ENCODE data around the gene SH3BP5.

The SH3BP5 gene

GRCh38 chr3:15205934-15206661, 126.3 kb downstream of the SH3BP5 start, which contains the start of gene CAPN7:
Gene CAPN7 (plus strand): TSS chr3:15206246. CDS start chr3:15206496, 250 bp downstream.
- no peak; the same call in 1 of the 2 replicates for TF ChIP-seq MYC (IDR thresholded peaks at IDR 0.05; ENCODE audit: low read depth, low read length)
- TF ChIP-seq CTCF (IDR thresholded peaks at IDR 0.05; ENCODE audit: low read depth, low read length) = peak; percentile 30
- TF ChIP-seq POLR2A (IDR thresholded peaks at IDR 0.05; ENCODE audit: extremely low read depth, insufficient read length) = peak; percentile 57
- TF ChIP-seq, protein P1, sequence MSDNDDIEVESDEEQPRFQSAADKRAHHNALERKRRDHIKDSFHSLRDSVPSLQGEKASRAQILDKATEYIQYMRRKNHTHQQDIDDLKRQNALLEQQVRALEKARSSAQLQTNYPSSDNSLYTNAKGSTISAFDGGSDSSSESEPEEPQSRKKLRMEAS (IDR thresholded peaks at IDR 0.05; ENCODE audit: low read depth, low read length) = peak; percentile 95
- H3K4me3 ChIP-seq (ENCODE audit: low read depth, low read length) = peak within 1 kb of the TSS; percentile 94
- peak; percentile 93 for DNase-seq (ENCODE audit: low read depth)

- no peak for TF ChIP-seq POLR2A (IDR thresholded peaks at IDR 0.05; ENCODE audit: extremely low read depth, insufficient read length)
- no peak for TF ChIP-seq CTCF (IDR thresholded peaks at IDR 0.05; ENCODE audit: low read depth, low read length)
- TF ChIP-seq MYC (IDR thresholded peaks at IDR 0.05; ENCODE audit: low read depth, low read length) = no peak
- TF ChIP-seq, protein P1 (IDR thresholded peaks at IDR 0.05; ENCODE audit: low read depth, low read length) = no peak
- peak overlapping the region; percentile 74 for H3K4me3 ChIP-seq (ENCODE audit: low read depth, low read length)
- DNase-seq (ENCODE audit: low read depth) = no peak
These were observed 126.9 kb downstream of the SH3BP5 start for GRCh38 chr3:15205482-15205933.
